GM23248 (cell line): Measurements from ENCODE around the gene IGF2BP1. TPM values are rescaled to one million over a fixed set of nuclear protein-coding genes. Genes with fewer than 3 reads are reported as not detected.

ENCODE experiments used
- DNase-seq: peaks from one replicate; pipeline ENCODE4 v3.0.0-alpha.2; 2015
- H2AFZ ChIP-seq: fragments of 200-600 bp; sonication (generic); 2 replicates; pipeline ENCODE4 v1.6.1; 2016; ENCODE audit warnings: antibody characterized with exemption
- H3F3A ChIP-seq: fragments of 200-600 bp; sonication (generic); 2 replicates; pipeline ENCODE4 v1.6.1; 2016; ENCODE audit warnings: mild to moderate bottlenecking, antibody characterized with exemption, mixed run types; ENCODE audit not compliant: insufficient read depth
- H3K27ac ChIP-seq: fragments of 200-600 bp; sonication (generic); 2 replicates; pipeline ENCODE4 v1.5.1; 2016; ENCODE audit warnings: mild to moderate bottlenecking
- H3K27me3 ChIP-seq: fragments of 200-600 bp; sonication (generic); replicated peaks from 2 replicates; pipeline ENCODE4 v1.6.1; 2016; ENCODE audit warnings: mild to moderate bottlenecking; ENCODE audit not compliant: insufficient read depth
- H3K36me3 ChIP-seq: fragments of 200-600 bp; sonication (generic); 2 replicates; pipeline ENCODE4 v1.6.1; 2016; ENCODE audit warnings: low read depth, mild to moderate bottlenecking
- H3K4me1 ChIP-seq: fragments of 200-600 bp; sonication (generic); 2 replicates; pipeline ENCODE4 v1.6.1; 2016; ENCODE audit warnings: mild to moderate bottlenecking; ENCODE audit not compliant: insufficient read depth
- H3K4me2 ChIP-seq: fragments of 200-600 bp; sonication (generic); one replicate; pipeline ENCODE4 v1.6.1; 2016; ENCODE audit warnings: mild to moderate bottlenecking; ENCODE audit not compliant: unreplicated experiment
- H3K4me3 ChIP-seq: fragments of 200-600 bp; sonication (generic); 2 replicates; pipeline ENCODE4 v1.5.1; 2016; ENCODE audit warnings: mild to moderate bottlenecking
- H3K79me2 ChIP-seq: fragments of 200-600 bp; sonication (generic); 2 replicates; pipeline ENCODE4 v1.6.1; 2016; ENCODE audit warnings: mild to moderate bottlenecking; ENCODE audit not compliant: insufficient read depth
- H3K9ac ChIP-seq: fragments of 200-600 bp; sonication (generic); 2 replicates; pipeline ENCODE4 v1.6.1; 2016; ENCODE audit warnings: mild to moderate bottlenecking
- H3K9me2 ChIP-seq: fragments of 200-600 bp; sonication (generic); 2 replicates; pipeline ENCODE4 v1.6.1; 2016; ENCODE audit warnings: mixed run types, mild to moderate bottlenecking, moderate library complexity; ENCODE audit not compliant: insufficient read depth
- H3K9me3 ChIP-seq: fragments of 200-600 bp; sonication (generic); one replicate; pipeline ENCODE4 v1.6.1; 2017; ENCODE audit warnings: low read depth
- H4K20me1 ChIP-seq: fragments of 200-600 bp; sonication (generic); 2 replicates; pipeline ENCODE4 v1.6.0; 2016; ENCODE audit not compliant: insufficient read depth
- EZH2 ChIP-seq: fragments of 200-600 bp; sonication (generic); IDR thresholded peaks from 2 replicates; pipeline ENCODE4 v1.6.1; 2018; ENCODE audit warnings: antibody characterized with exemption, mild to moderate bottlenecking; ENCODE audit not compliant: insufficient read depth, poor library complexity, severe bottlenecking
- EZH2phosphoT487 ChIP-seq: fragments of 200-600 bp; sonication (generic); IDR thresholded peaks from 2 replicates; pipeline ENCODE4 v1.6.1; 2018; ENCODE audit warnings: antibody characterized with exemption, moderate library complexity, mild to moderate bottlenecking, low read depth; ENCODE audit not compliant: insufficient read depth
- WGBS, 2 experiments: methylation state at CpG; one replicate each; pipeline ENCODE4 v1.1.6; 2015 to 2017; ENCODE audit warnings: low lambda C conversion rate in 2 of 2, low coverage in 1 of 2; ENCODE audit errors: missing lambda C conversion rate in 2 of 2; 5-methylcytosine and 5-hydroxymethylcytosine counted together
- in situ Hi-C: fragments of 300-500 bp; cut with MboI; formaldehyde crosslinking; loops from 2 replicates; pipeline ENCODE4 v1.15.0; 2020
- polyA plus RNA-seq: library from polyadenylated mRNA; unstranded; fragments of >200 nt; fragmentation: Nextera tagmentation; extraction: Ambion mirVana; gene quantifications from 2 replicates; pipeline ENCODE4 v1.2.1, GENCODE V29; 2016
- total RNA-seq: library from RNA; depleted of rRNA; stranded (reverse); fragments of >200 nt; shearing (Covaris generic); gene quantifications from 2 replicates; pipeline ENCODE4 v1.2.3, GENCODE V29; 2014

Gene IGF2BP1
- total and polyA plus RNA-seq, 2 experiments from 2014 or later: 4.3 to 8.1 TPM

- Histone ChIP-seq H3K27ac (no peak overlapping the region), H3K9me3 (no peaks in the 10 kb centered on the region), H4K20me1 (no peaks in the 10 kb centered on the region), H3K4me2 (no peak overlapping the region), H3K4me1 (no peaks in the 10 kb centered on the region), H3F3A (no peaks in the 10 kb centered on the region), H3K4me3 (no peak overlapping the region), H3K79me2 (no peaks in the 10 kb centered on the region), H3K36me3 (peaks cover 17% of the 10 kb centered on the region; the same call in 1 of the 2 replicates), H3K9ac (no peak overlapping the region), H3K27me3 (no peaks in the 10 kb centered on the region), H3K9me2 (no peaks in the 10 kb centered on the region), H2AFZ (no peak overlapping the region)
- no peak for TF ChIP-seq EZH2phosphoT487
- TF ChIP-seq EZH2: no peak
- no peak for DNase-seq
- 81 to 87% methylated on average over 11 of the region's 11 CpGs for WGBS, 2 experiments
- in situ Hi-C loops: loop anchor here (10.0 kb wide), 1 partner anchor 364 kb away; no protein-coding TSS in a partner anchor
Observed at GRCh38 chr17:49049265-49049664, 52.1 kb downstream of the IGF2BP1 start.

- no peak for TF ChIP-seq EZH2
- no peak for TF ChIP-seq EZH2phosphoT487
- Histone ChIP-seq H3K27me3 (no peaks in the 10 kb centered on the region), H4K20me1 (no peaks in the 10 kb centered on the region), H3F3A (no peaks in the 10 kb centered on the region), H3K4me1 (no peaks in the 10 kb centered on the region), H3K9ac (no peak overlapping the region), H3K4me2 (no peak overlapping the region), H3K9me3 (no peaks in the 10 kb centered on the region), H3K9me2 (no peaks in the 10 kb centered on the region), H3K36me3 (peaks cover 17% of the 10 kb centered on the region; the same call in 1 of the 2 replicates), H3K27ac (no peak overlapping the region), H2AFZ (no peak overlapping the region), H3K79me2 (no peaks in the 10 kb centered on the region), H3K4me3 (no peak overlapping the region)
- in situ Hi-C loops: no loop called here
- DNase-seq: no peak
- 93 to 95% methylated on average over 2 of the region's 2 CpGs for WGBS, 2 experiments
Observed at GRCh38 chr17:49050611-49051010, 53.4 kb downstream of the IGF2BP1 start.

GRCh38 chr17:49051269-49051668, 54.1 kb downstream of the IGF2BP1 start:
- no peak overlapping the region for H3K4me3 ChIP-seq
- no peak overlapping the region for H3K9ac ChIP-seq
- no peak overlapping the region for H2AFZ ChIP-seq
- no peaks in the 10 kb centered on the region for H3K9me3 ChIP-seq
- peaks cover 17% of the 10 kb centered on the region; the same call in 1 of the 2 replicates for H3K36me3 ChIP-seq
- no peaks in the 10 kb centered on the region for H3F3A ChIP-seq
- no peaks in the 10 kb centered on the region for H3K79me2 ChIP-seq
- H4K20me1 ChIP-seq: no peaks in the 10 kb centered on the region
- TF ChIP-seq EZH2phosphoT487 (no peak), EZH2 (no peak)
- no peaks in the 10 kb centered on the region for H3K4me1 ChIP-seq
- H3K27me3 ChIP-seq: no peaks in the 10 kb centered on the region
- no peak for DNase-seq
- H3K9me2 ChIP-seq: no peaks in the 10 kb centered on the region
- in situ Hi-C loops: no loop called here
- H3K27ac ChIP-seq: no peak overlapping the region
- no peak overlapping the region for H3K4me2 ChIP-seq
- 85 to 89% methylated on average over 1 of the region's 1 CpG for WGBS, 2 experiments

- in situ Hi-C loops: no loop called here
- no peaks in the 10 kb centered on the region for H3K9me2 ChIP-seq
- DNase-seq: no peak
- H4K20me1 ChIP-seq: no peaks in the 10 kb centered on the region
- no peaks in the 10 kb centered on the region for H3F3A ChIP-seq
- TF ChIP-seq EZH2phosphoT487: no peak
- no peak for TF ChIP-seq EZH2
- no peaks in the 10 kb centered on the region for H3K9me3 ChIP-seq
- no peak overlapping the region for H3K4me3 ChIP-seq
- H2AFZ ChIP-seq: no peak overlapping the region
- peaks cover 17% of the 10 kb centered on the region; the same call in 1 of the 2 replicates for H3K36me3 ChIP-seq
- no peak overlapping the region for H3K27ac ChIP-seq
- no peaks in the 10 kb centered on the region for H3K79me2 ChIP-seq
- no peak overlapping the region for H3K4me2 ChIP-seq
- no peak overlapping the region for H3K9ac ChIP-seq
- 66% methylated on average over 6 of the region's 6 CpGs for WGBS, 2 experiments
- no peaks in the 10 kb centered on the region for H3K27me3 ChIP-seq
- H3K4me1 ChIP-seq: no peaks in the 10 kb centered on the region
Observed at GRCh38 chr17:49053171-49053829, 56.1 kb downstream of the IGF2BP1 start.
